ENCODE data around the gene MAB21L4.

- TF ChIP-seq ZNF416 (tag by site-specific recombination; IDR thresholded peaks at IDR 0.05): no peak
- TF ChIP-seq CTCF (tag by site-specific recombination; IDR thresholded peaks at IDR 0.05): no peak
- TF ChIP-seq ZNF707 (tag by site-specific recombination; IDR thresholded peaks at IDR 0.05): no peak
- TF ChIP-seq ZBTB21 (tag by site-specific recombination; IDR thresholded peaks at IDR 0.05): no peak
- TF ChIP-seq ZNF624 (tag by site-specific recombination; IDR thresholded peaks at IDR 0.05): no peak
- TF ChIP-seq RBAK (tag by site-specific recombination; IDR thresholded peaks at IDR 0.05): no peak
- TF ChIP-seq ZNF830 (tag by site-specific recombination; IDR thresholded peaks at IDR 0.05; ENCODE audit: low read depth): no peak
- TF ChIP-seq ZNF580 (tag by site-specific recombination; IDR thresholded peaks at IDR 0.05): no peak
- no peak for TF ChIP-seq ZNF473 (tag by site-specific recombination; IDR thresholded peaks at IDR 0.05)
- TF ChIP-seq ZSCAN30 (tag by site-specific recombination; IDR thresholded peaks at IDR 0.05): no peak
- TF ChIP-seq SP2 (tag by site-specific recombination; IDR thresholded peaks at IDR 0.05): no peak
- TF ChIP-seq ZNF184 (tag by site-specific recombination; IDR thresholded peaks at IDR 0.05): no peak
- no peak for TF ChIP-seq ZNF335 (tag by site-specific recombination; conservative IDR thresholded peaks at IDR 0.05)
- no peak for TF ChIP-seq ZNF768 (tag by site-specific recombination; IDR thresholded peaks at IDR 0.05)
These were observed 1.9 kb downstream of the MAB21L4 start for GRCh38 chr2:240894006-240894405.
